HG02759 (cell line): ENCODE measurements around the gene ZNF865.
A peak's percentile ranks its signal among the peaks of the same experiment; 100 is the strongest.

ENCODE experiments used
- ATAC-seq: cut with Tn5 transposase; IDR thresholded peaks from one replicate; pipeline ENCODE4 v1.9.1; 2021; ENCODE audit warnings: mild to moderate bottlenecking, moderate library complexity; ENCODE audit not compliant: unreplicated experiment

ZNF865 gene

GRCh38 chr19:55643887-55644176 lies 38.4 kb downstream of the ZNF865 start:
- ATAC-seq: no peak

DNA sequence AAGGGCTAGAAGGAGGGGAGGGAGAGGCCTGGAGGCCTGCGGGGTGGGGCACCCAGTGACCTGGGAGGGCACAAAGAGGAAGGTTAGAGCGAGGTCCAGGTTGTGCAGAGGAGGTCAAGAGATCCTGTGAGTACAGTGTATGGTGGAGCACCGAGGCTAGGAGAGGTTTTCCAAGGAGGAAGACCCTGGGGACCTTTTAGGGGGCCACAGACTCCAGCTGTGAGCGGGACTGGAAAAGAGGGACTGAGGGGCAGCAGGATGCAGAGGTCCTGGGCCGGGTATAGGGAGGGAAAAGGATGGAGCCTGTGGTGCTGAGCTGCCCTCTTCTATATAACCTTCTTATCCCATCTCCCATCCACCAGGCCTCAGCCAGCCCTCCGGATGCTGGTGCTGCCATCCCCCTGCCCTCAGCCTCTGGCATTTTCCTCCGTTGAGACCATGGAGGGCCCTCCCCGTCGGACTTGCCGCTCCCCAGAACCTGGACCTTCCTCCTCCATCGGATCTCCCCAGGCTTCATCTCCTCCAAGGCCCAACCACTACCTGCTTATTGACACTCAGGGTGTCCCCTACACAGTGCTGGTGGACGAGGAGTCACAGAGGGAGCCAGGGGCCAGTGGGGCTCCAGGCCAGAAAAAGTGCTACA lies 38.9 kb downstream of the ZNF865 start:
- no peak for ATAC-seq

GRCh38 chr19:55644842-55645511 lies 39.5 kb downstream of the ZNF865 start:
- no peak for ATAC-seq

GRCh38 chr19:55645512-55645881 lies 40.0 kb downstream of the ZNF865 start:
- no peak for ATAC-seq

DNA sequence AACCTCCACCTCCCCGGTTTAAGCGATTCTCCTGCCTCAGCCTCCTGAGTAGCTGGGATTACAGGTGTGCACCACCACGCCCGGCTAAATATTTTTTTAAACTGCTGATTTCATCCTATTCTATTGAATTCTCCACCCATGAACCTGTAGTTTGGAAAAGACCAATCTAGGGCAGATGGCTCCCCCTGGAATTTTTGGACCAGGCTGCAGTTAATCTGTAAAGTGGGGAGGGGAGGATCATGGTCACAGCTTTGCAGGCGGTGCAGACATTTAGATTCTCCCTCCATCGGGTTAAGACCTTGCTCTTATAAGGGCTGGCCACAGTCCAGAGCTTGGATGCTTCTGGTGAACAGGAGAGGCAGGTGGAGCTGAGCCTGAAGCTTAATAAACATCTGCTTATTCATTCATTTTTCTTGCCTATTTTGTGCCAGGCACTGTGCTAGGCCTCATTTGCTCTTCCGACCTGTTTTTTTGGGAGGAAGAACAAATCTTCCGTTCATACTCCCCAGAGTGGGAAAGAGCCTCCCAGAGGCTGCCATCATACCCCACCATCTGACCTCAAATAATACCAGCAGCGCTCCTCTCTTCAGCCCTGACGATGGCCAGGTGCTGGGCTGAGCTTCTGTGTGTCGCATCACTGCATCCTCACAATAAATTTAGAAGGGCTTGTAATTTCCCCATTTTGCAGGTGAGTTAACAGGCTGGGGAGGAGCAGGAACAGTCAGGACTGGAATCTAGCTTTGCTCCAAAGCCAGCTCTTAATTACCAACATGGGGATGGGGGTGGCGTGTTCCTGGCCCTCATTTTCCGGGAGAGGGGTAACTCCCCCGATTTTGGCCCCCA lies 41.7 kb downstream of the ZNF865 start:
- ATAC-seq: no peak

- peak; percentile 40 for ATAC-seq
Observed at GRCh38 chr19:55647732-55648584, 42.5 kb downstream of the ZNF865 start, which contains the start of gene CCDC106. CCDC106 (plus strand) TSS chr19:55648212; CDS start chr19:55649047, 835 bp downstream.

- ATAC-seq: no peak
Observed at GRCh38 chr19:55648585-55649267, 43.3 kb downstream of the ZNF865 start.

DNA sequence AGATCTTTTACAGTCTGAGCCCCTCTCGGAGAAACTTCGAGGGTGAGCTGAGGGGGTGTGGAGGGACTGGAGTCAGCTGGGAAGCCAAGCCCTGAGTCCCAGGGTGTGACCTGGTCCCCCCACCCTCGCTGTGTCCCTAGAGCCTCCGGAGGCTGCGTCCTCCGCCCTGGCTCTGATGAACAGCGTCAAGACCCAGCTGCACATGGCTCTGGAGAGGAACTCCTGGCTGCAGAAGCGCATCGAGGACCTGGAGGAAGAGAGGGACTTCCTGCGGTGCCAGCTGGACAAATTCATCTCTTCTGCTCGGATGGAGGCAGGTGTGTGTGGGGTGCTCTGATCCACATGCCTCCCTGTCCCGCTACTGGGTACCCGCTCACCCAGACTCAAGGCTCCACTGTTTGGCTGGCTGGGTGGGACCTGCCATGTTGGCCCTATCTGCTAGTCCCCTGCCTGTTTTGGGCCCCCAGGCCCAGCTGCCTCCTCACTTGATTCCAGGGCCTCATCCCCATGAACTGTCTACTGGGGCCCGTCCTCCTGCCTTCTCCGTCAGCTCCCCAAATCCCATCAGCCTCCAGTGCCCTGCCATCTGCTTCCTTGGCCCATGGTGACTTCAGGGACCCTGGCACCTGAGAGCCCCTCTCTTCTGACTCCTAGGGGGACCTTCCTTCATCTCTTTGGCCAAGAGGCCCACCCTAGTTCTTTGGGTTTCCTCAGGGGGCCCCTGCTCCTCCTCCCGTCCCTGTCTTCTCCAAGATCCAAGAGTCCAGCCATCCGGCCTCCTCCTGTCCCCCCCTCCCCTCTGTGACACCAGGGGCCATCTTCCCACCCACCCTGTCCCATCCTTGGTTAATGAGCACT lies 44.0 kb downstream of the ZNF865 start:
- ATAC-seq: no peak

GRCh38 chr19:55650126-55650557 lies 44.7 kb downstream of the ZNF865 start:
- ATAC-seq: no peak

GRCh38 chr19:55650602-55651230 lies 45.3 kb downstream of the ZNF865 start:
- ATAC-seq: no peak

- no peak for ATAC-seq
Observed at GRCh38 chr19:55651236-55651635, 45.8 kb downstream of the ZNF865 start.

GRCh38 chr19:55652311-55653128 lies 47.1 kb downstream of the ZNF865 start:
- ATAC-seq: no peak

GRCh38 chr19:55653651-55654322 lies 48.3 kb downstream of the ZNF865 start:
- peak; percentile 51 for ATAC-seq

GRCh38 chr19:55654323-55654867 lies 48.9 kb downstream of the ZNF865 start:
- ATAC-seq: peak; percentile 56

- peak; percentile 43 for ATAC-seq
Observed at GRCh38 chr19:55654868-55655647, 49.6 kb downstream of the ZNF865 start, which contains the start of gene U2AF2. U2AF2 (plus strand) TSS chr19:55655035; CDS start chr19:55655105, 70 bp downstream.

DNA sequence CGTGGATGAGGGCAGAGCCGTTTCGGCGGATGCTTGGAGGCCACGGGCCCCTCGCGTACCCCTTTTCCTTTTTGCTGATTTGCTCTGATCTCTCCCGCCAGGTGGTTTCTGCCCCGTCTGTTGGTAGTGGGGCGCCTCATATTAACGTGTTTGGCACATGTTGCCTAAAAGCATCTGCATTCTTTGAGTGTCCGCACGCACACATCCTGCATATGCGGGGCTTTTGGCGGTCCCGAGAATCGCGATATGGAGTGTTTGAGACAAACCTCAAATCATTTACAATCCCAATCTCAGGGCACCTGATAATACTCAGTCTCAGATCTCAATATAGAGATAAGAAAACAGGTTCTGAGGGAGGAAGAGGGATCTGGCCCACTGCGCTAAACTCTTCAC lies 50.2 kb downstream of the ZNF865 start:
- ATAC-seq: no peak
